ENCODE results near the gene RRP15. TPM values are rescaled to one million over a fixed set of nuclear protein-coding genes. Genes with fewer than 3 reads are reported as not detected.
A peak's percentile ranks its signal among the peaks of the same experiment; 100 is the strongest.

The RRP15 gene
- total and polyA plus RNA-seq, 7 donors: 1.8 to 8.9 (median 6.1) TPM

DNA sequence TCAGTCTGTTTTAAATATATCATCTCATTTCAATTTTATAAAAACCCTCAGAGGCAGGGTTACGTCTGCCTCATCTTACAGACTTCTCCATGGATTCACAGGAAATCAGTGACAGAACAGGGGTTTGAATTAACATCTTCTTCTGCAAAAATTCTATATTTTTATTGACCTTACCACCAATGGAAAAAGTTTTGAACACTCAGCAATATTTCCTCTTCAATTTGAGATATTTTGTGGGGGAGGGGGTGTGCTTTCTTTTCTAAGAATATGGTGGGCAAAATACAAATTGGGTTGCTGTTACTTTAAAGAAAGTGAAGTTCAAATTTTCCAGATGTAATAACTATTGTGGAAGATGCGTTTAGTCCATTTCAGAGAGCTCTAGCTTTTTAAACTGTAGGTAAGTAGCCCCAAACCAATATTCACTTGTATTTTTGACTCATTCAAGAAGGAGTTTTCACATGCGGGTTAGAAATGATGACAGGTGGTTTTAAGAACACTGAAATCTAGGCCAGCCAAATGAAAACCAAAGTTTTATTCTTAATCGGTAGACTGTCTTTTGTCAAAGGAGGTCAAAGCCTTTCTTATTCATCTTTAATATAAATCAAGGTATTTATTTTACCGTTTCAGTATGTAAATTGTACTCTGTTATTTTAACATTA lies 77.5 kb downstream of the RRP15 start:
- no peaks in the 10 kb centered on the region for H3K36me3 ChIP-seq
- H3K27ac ChIP-seq: peak overlapping the region; percentile 46 to 77 (median 66)
- H3K27me3 ChIP-seq: no peaks in the 10 kb centered on the region
- intact Hi-C loops (cut with DNase I): loop anchor here (5.0 kb wide), 1 partner anchor 40 kb away; no protein-coding TSS in a partner anchor
- 82 to 83% methylated on average over 5 of the region's 5 CpGs for WGBS, 2 donors
- no peak overlapping the region for H3K4me3 ChIP-seq
- TF ChIP-seq EP300 (IDR thresholded peaks at IDR 0.05) (no peak), POLR2A (IDR thresholded peaks at IDR 0.05) (no peak), POLR2AphosphoS5 (IDR thresholded peaks at IDR 0.05) (no peak)
- TF ChIP-seq, protein P1, sequence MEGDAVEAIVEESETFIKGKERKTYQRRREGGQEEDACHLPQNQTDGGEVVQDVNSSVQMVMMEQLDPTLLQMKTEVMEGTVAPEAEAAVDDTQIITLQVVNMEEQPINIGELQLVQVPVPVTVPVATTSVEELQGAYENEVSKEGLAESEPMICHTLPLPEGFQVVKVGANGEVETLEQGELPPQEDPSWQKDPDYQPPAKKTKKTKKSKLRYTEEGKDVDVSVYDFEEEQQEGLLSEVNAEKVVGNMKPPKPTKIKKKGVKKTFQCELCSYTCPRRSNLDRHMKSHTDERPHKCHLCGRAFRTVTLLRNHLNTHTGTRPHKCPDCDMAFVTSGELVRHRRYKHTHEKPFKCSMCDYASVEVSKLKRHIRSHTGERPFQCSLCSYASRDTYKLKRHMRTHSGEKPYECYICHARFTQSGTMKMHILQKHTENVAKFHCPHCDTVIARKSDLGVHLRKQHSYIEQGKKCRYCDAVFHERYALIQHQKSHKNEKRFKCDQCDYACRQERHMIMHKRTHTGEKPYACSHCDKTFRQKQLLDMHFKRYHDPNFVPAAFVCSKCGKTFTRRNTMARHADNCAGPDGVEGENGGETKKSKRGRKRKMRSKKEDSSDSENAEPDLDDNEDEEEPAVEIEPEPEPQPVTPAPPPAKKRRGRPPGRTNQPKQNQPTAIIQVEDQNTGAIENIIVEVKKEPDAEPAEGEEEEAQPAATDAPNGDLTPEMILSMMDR (IDR thresholded peaks at IDR 0.05): no peak
- no peak for DNase-seq
- H3K4me1 ChIP-seq: peaks cover 0 to 65% (median 61%) of the 10 kb centered on the region in 4 donors
- no peaks in the 10 kb centered on the region for H3K9me3 ChIP-seq

DNA sequence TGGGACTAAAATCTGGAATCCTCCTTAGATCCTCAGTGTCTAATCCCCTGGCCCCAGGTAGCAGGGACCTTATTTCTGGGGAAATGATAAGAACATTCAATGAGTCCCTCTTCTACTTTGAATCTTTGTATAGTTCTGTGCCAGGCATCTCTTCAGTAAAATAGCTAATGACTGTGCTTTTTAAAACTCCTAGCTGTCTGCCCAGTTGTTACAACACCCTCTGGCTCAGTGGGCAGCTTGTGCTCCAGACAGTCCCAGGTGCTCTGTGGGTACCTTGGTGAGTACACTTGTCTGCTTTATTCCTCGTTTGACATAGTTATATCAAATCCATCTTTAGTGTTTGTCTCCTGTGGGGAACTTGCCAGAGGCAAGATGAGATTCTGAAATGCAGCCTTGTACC lies 78.0 kb downstream of the RRP15 start:
- intact Hi-C loops (cut with DNase I): loop anchor here (5.0 kb wide), 1 partner anchor 39 kb away; no protein-coding TSS in a partner anchor
- H3K4me3 ChIP-seq: no peak overlapping the region
- H3K4me1 ChIP-seq: peaks cover 0 to 68% (median 65%) of the 10 kb centered on the region in 4 donors
- no peak for DNase-seq
- H3K27me3 ChIP-seq: no peaks in the 10 kb centered on the region
- no peaks in the 10 kb centered on the region for H3K9me3 ChIP-seq
- 78 to 85% methylated on average over 1 of the region's 1 CpG for WGBS, 2 donors
- TF ChIP-seq POLR2A (IDR thresholded peaks at IDR 0.05) (no peak), POLR2AphosphoS5 (IDR thresholded peaks at IDR 0.05) (no peak), EP300 (IDR thresholded peaks at IDR 0.05) (no peak)
- TF ChIP-seq, protein P1 (IDR thresholded peaks at IDR 0.05): no peak
- H3K27ac ChIP-seq: peak overlapping the region; percentile 46 to 77 (median 66)
- no peaks in the 10 kb centered on the region for H3K36me3 ChIP-seq

DNA sequence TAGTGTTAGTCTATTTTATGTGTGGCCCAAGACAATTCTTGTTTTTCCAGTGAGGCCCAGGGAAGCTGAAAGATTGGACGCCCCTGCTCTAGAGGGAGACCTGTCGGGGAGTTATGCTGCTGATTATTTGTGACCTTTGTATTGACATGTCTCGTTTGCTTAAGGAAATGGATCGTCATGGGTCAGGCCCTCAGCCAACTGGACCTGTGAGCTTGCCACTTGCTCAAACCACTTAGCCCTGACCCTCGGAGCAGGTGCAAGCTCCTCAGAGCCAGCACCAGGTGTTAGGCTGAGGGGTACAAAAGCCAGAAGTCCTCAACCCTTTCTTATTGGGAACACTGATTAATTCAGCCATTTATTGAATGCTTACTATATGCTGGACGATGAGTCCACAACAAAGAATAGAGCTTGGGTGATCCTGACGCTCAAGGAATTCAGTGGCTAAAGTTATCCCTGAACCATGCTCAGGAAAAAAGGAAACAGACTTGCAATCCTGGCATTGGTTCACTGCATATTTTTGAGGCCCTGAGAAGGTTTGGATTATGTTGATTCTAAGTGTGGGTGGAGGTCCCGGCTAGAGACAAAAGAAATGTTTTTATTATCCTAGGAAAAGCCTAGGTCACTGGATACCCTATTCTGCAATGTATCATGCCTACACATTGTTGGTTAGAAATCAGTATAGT lies 79.1 kb downstream of the RRP15 start:
- Histone ChIP-seq H3K27ac (peak overlapping the region; percentile 56 to 77 (median 69)), H3K36me3 (no peaks in the 10 kb centered on the region), H3K9me3 (no peaks in the 10 kb centered on the region), H3K4me3 (no peak overlapping the region), H3K4me1 (peaks cover 0 to 68% (median 65%) of the 10 kb centered on the region in 4 donors), H3K27me3 (no peaks in the 10 kb centered on the region)
- DNase-seq: no peak
- TF ChIP-seq EP300 (IDR thresholded peaks at IDR 0.05) (no peak), POLR2AphosphoS5 (IDR thresholded peaks at IDR 0.05) (no peak), POLR2A (IDR thresholded peaks at IDR 0.05) (no peak)
- TF ChIP-seq, protein P1 (IDR thresholded peaks at IDR 0.05): no peak
- WGBS, 2 donors: 68 to 82% methylated on average over 8 of the region's 8 CpGs
- intact Hi-C loops (cut with DNase I): loop anchor here (5.0 kb wide), 1 partner anchor 38 kb away; no protein-coding TSS in a partner anchor

DNA sequence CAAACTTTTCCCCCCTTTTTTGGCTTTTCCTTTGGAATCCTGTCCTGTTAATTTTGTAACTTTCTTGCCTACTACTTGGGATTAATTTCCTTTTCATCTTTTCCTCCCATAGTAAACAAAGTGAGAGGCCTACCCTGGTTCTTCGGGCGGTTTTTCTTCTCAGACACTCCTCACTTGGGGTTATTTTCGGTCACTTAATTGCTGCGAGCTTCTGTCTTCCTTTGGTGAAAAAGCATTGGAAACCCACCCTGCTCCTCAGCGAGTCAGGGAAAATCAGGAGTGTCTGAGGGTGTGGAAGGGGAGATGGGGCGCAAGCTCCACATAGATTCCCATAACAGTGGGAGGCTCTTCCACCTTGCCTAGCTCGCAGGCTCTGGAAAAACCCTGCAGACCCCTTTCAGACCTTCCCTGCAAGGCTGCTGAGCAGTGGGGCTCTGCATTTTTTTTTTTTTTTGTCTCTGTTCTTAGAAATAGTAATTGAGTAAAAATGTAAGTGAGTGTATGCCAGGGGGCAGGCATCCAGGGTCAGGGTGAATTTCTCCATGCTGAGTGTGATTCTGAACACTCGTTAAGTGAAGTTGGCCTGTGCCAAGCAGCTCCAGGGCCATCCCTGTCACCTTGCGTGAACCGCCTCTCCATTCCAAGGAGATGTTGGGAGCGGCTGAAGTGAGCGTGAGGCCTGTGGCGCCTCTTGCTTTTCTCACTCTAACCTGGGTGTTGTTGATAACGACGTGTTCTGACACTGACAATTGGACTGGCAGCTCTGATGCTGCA lies 80.3 kb downstream of the RRP15 start:
- Histone ChIP-seq H3K4me1 (peaks cover 0 to 79% (median 71%) of the 10 kb centered on the region in 4 donors), H3K27me3 (no peaks in the 10 kb centered on the region), H3K4me3 (no peak overlapping the region), H3K9me3 (no peaks in the 10 kb centered on the region), H3K27ac (peak overlapping the region; percentile 56 to 77 (median 69)), H3K36me3 (no peaks in the 10 kb centered on the region)
- 84 to 88% methylated on average over 15 of the region's 15 CpGs for WGBS, 2 donors
- TF ChIP-seq POLR2AphosphoS5 (IDR thresholded peaks at IDR 0.05) (peak in 2 of 4 donors; percentile 20 to 46), POLR2A (IDR thresholded peaks at IDR 0.05) (no peak)
- peak; percentile 75 for DNase-seq
- intact Hi-C loops (cut with DNase I): no loop called here
